GM18520 (cell line): ENCODE data around the gene SDK2.
"Not testable (repeated sequence)": the region's sequence is repeated elsewhere in the genome, so short reads cannot be mapped to it uniquely, and the experiment has no call there.

Experiments
- ATAC-seq: cut with Tn5 transposase; IDR thresholded peaks from one replicate; pipeline ENCODE4 v1.9.1; 2021; ENCODE audit not compliant: unreplicated experiment

Gene SDK2

GRCh38 chr17:73337330-73337710 lies 306.9 kb downstream of the SDK2 start:
- ATAC-seq = no peak

GRCh38 chr17:73336408-73337329 lies 307.6 kb downstream of the SDK2 start:
- ATAC-seq = no peak

- ATAC-seq = no peak
Measured at GRCh38 chr17:73335591-73336407, 308.4 kb downstream of the SDK2 start.

GRCh38 chr17:73334771-73335513 lies 309.3 kb downstream of the SDK2 start:
- ATAC-seq = no peak

GRCh38 chr17:73333445-73333844 lies 310.8 kb downstream of the SDK2 start:
- ATAC-seq = not testable (repeated sequence)

GRCh38 chr17:73331060-73331459 lies 313.2 kb downstream of the SDK2 start:
- ATAC-seq = no peak

- no peak for ATAC-seq
Measured at GRCh38 chr17:73327676-73328075, 316.6 kb downstream of the SDK2 start.

GRCh38 chr17:73325527-73325842 lies 318.8 kb downstream of the SDK2 start:
- no peak for ATAC-seq

GRCh38 chr17:73324711-73325526 lies 319.3 kb downstream of the SDK2 start:
- ATAC-seq = no peak

GRCh38 chr17:73324160-73324475 lies 320.1 kb downstream of the SDK2 start:
- no peak for ATAC-seq

GRCh38 chr17:73323409-73324159 lies 320.7 kb downstream of the SDK2 start:
- no peak for ATAC-seq

- ATAC-seq = no peak
Measured at GRCh38 chr17:73320601-73321264, 323.5 kb downstream of the SDK2 start.

- no peak for ATAC-seq
Measured at GRCh38 chr17:73319766-73320165, 324.5 kb downstream of the SDK2 start.

- no peak for ATAC-seq
Measured at GRCh38 chr17:73318836-73319235, 325.4 kb downstream of the SDK2 start.

GRCh38 chr17:73318427-73318813 lies 325.8 kb downstream of the SDK2 start:
- ATAC-seq = no peak

GRCh38 chr17:73317513-73318426 lies 326.5 kb downstream of the SDK2 start:
- no peak for ATAC-seq

- peak; percentile 78 for ATAC-seq
Measured at GRCh38 chr17:73316919-73317505, 327.2 kb downstream of the SDK2 start.

GRCh38 chr17:73315471-73315870 lies 328.8 kb downstream of the SDK2 start:
- ATAC-seq = no peak
